Measurements from ENCODE around the gene ING5. TPM values are rescaled to one million over a fixed set of nuclear protein-coding genes. Genes with fewer than 3 reads are reported as not detected.

Gene ING5
- 24.9 TPM for total RNA-seq
- 10 to 100 TPM; 21.0 to 29.4 (median 24.2) TPM for polyA plus RNA-seq (ENCODE audit: insufficient read depth in 1 of 8, insufficient read length in 8 of 8, low replicate concordance in 1 of 8)
- long read RNA-seq, donor 1, partial matches to known transcripts: 0 of 1 reads
- long read RNA-seq, donor 1, other reads (novel, unspliced or antisense): 0 of 1 reads
- long read RNA-seq, donor 2: 0 reads
- long read RNA-seq, donor 3, full-length matches to known transcripts: 7 of 7 reads
- long read RNA-seq, donor 3, partial matches to known transcripts: 0 of 7 reads
- long read RNA-seq, donor 3, other reads (novel, unspliced or antisense): 0 of 7 reads
- long read RNA-seq, donor 4: 0 reads
- long read RNA-seq, donor 5, full-length matches to known transcripts: 11 of 11 reads
- long read RNA-seq, donor 5, partial matches to known transcripts: 0 of 11 reads
- long read RNA-seq, donor 5, other reads (novel, unspliced or antisense): 0 of 11 reads
- long read RNA-seq, donor 6, full-length matches to known transcripts: 6 of 6 reads
- long read RNA-seq, donor 6, partial matches to known transcripts: 0 of 6 reads
- long read RNA-seq, donor 6, other reads (novel, unspliced or antisense): 0 of 6 reads
- long read RNA-seq, donor 7, full-length matches to known transcripts: 2 of 2 reads
- long read RNA-seq, donor 7, partial matches to known transcripts: 0 of 2 reads
- long read RNA-seq, donor 7, other reads (novel, unspliced or antisense): 0 of 2 reads
- long read RNA-seq, donor 8, full-length matches to known transcripts: 2 of 2 reads
- long read RNA-seq, donor 8, partial matches to known transcripts: 0 of 2 reads
- long read RNA-seq, donor 8, other reads (novel, unspliced or antisense): 0 of 2 reads
- long read RNA-seq, donor 9, full-length matches to known transcripts: 6 of 6 reads
- long read RNA-seq, donor 9, partial matches to known transcripts: 0 of 6 reads
- long read RNA-seq, donor 9, other reads (novel, unspliced or antisense): 0 of 6 reads
- long read RNA-seq, donor 10, full-length matches to known transcripts: 11 of 11 reads
- long read RNA-seq, donor 10, partial matches to known transcripts: 0 of 11 reads
- long read RNA-seq, donor 10, other reads (novel, unspliced or antisense): 0 of 11 reads
- long read RNA-seq, donor 11, full-length matches to known transcripts: 2 of 2 reads
- long read RNA-seq, donor 11, partial matches to known transcripts: 0 of 2 reads
- long read RNA-seq, donor 11, other reads (novel, unspliced or antisense): 0 of 2 reads

DNA sequence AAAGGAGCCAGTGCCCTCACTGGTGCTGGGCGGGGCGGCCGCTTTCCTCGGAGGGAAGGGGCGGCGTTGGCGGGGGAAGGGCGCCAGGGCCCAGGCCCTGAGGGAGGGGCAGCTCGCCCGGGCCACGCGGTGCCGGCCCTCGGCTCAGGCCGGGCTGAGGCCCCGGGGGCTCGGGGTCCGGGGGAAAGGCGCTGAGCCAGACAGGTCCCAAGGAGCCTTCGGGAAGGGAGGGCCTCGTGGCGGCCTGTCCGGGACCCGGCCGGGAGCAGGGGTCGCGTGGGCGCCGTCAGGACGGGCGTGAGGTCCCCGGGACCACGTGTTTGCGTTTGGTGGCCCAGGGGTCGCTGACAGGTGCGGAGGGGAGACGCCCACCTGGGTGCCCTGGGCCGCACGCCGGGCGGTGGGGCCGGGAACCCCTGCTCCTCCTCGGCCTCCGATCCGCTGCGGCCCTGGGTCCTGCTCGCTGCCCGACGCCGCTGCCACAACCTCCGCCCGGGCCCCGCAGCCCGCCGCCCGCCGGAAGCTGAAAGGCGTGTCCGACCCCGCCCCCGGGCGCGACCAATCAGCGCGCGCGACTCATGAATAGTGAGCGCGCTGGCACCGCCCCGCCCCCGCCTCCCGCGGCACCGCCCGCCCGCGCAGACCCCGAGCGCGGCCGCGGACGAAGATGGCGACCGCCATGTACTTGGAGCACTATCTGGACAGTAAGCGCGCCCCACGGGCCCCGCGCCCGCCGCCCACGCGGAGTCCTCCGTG lies at the start of gene ING5:
Gene ING5 (plus strand): TSS at position 641 of the 756 bp plus-strand sequence. CDS start 27 bp downstream, at position 668.
- Histone ChIP-seq H3K36me3 (ENCODE audit: control insufficient read depth, insufficient read depth, low read length) (peaks cover 14% of the 10 kb centered on the region), H3K4me1 (ENCODE audit: control insufficient read depth, insufficient read depth, low read length) (peaks cover 12% of the 10 kb centered on the region), H3K4me3 (ENCODE audit: low read length) (peak within 1 kb of the TSS; percentile 66), H3K27me3 (ENCODE audit: control insufficient read depth, insufficient read depth, low read length) (no peaks in the 10 kb centered on the region), H3K9me3 (replicated peaks; ENCODE audit: control insufficient read depth, low read depth, low read length) (peaks cover 6% of the 10 kb centered on the region), H3K27ac (ENCODE audit: low read length) (peak within 1 kb of the TSS; percentile 82)
- peak; percentile 97 for DNase-seq
- WGBS (ENCODE audit: insufficient coverage): under 1% methylated on average over 95 of the region's 96 CpGs

DNA sequence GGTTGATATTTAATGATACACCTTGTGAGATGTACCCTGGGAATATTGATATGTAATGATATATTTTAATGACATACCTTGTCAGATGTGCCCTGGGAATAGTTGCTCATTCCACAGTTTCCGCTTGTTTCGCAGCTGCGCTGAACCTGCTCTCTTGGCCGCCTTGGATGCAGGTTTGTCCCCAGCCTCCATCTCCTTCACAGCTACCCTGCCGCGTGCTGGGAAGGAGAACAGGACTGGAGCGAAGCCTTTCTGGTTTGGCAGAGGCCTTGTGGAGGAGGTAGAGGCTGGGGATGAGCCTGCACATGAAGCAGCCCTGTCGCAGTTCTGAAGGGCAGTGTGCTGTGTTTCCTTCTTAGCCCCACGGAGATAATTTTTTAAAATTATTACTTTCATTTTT lies 49.7 kb upstream of the ING5 start:
- no peaks in the 10 kb centered on the region for H3K27me3 ChIP-seq (ENCODE audit: control insufficient read depth, insufficient read depth, low read length)
- H3K4me3 ChIP-seq (ENCODE audit: low read length): no peak overlapping the region
- H3K4me1 ChIP-seq (ENCODE audit: control insufficient read depth, insufficient read depth, low read length): peaks cover 4% of the 10 kb centered on the region
- no peak overlapping the region for H3K27ac ChIP-seq (ENCODE audit: low read length)
- peaks cover 46% of the 10 kb centered on the region for H3K36me3 ChIP-seq (ENCODE audit: control insufficient read depth, insufficient read depth, low read length)
- no peaks in the 10 kb centered on the region for H3K9me3 ChIP-seq (replicated peaks; ENCODE audit: control insufficient read depth, low read depth, low read length)
- no peak for DNase-seq
- 96% methylated on average over 4 of the region's 9 CpGs for WGBS (ENCODE audit: insufficient coverage)

DNA sequence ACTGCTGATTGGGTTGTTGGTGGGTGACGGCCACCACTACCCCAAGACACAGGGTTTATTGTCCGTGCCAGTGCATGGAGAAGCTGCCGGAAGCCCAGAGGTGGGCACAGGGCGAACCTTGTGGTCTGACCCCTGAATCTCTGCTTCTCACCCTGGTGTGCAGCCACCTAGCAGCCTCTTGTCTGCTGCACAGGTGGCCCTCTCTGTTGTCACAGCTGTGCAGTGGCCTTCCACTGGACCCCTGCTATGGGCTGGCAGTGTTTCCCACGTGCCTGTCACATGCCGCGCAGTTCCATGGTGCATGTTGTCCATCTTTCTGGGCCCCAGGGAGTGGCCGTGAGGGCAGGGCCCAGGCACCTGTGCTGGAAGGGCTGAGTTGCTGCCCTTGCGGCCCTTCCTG lies 49.1 kb upstream of the ING5 start:
- no peaks in the 10 kb centered on the region for H3K9me3 ChIP-seq (replicated peaks; ENCODE audit: control insufficient read depth, low read depth, low read length)
- no peak overlapping the region for H3K27ac ChIP-seq (ENCODE audit: low read length)
- H3K27me3 ChIP-seq (ENCODE audit: control insufficient read depth, insufficient read depth, low read length): no peaks in the 10 kb centered on the region
- H3K36me3 ChIP-seq (ENCODE audit: control insufficient read depth, insufficient read depth, low read length): peaks cover 52% of the 10 kb centered on the region
- peaks cover 4% of the 10 kb centered on the region for H3K4me1 ChIP-seq (ENCODE audit: control insufficient read depth, insufficient read depth, low read length)
- H3K4me3 ChIP-seq (ENCODE audit: low read length): no peak overlapping the region
- no peak for DNase-seq
- WGBS (ENCODE audit: insufficient coverage): 94% methylated on average over 9 of the region's 9 CpGs

DNA sequence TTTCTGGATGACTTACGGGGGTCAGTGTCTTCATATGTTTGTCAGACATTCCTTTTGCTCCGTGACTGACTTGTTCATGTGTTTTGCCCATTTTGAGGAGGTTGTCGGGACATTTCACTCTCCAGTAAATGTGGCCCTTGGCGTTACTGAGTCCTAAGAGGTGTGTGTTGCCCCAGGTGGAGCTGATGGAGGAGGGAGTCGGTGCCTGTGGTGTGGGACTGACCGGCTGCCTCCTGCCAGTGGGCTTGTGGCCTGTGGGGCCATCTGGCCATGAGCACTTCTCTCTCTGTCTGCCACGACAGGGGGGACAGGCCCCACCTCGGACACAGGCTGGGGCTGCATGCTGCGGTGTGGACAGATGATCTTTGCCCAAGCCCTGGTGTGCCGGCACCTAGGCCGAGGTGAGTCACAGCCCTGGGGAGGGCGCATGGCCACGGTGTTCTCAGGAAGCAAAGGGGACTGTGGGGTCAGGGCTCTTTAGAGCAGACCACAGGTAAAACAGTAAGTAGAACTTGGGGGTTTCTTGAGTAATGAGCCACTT lies 48.6 kb upstream of the ING5 start:
- Histone ChIP-seq H3K4me3 (ENCODE audit: low read length) (no peak overlapping the region), H3K27ac (ENCODE audit: low read length) (no peak overlapping the region), H3K36me3 (ENCODE audit: control insufficient read depth, insufficient read depth, low read length) (peaks cover 55% of the 10 kb centered on the region), H3K9me3 (replicated peaks; ENCODE audit: control insufficient read depth, low read depth, low read length) (no peaks in the 10 kb centered on the region), H3K4me1 (ENCODE audit: control insufficient read depth, insufficient read depth, low read length) (peaks cover 4% of the 10 kb centered on the region), H3K27me3 (ENCODE audit: control insufficient read depth, insufficient read depth, low read length) (no peaks in the 10 kb centered on the region)
- DNase-seq: no peak
- 96% methylated on average over 10 of the region's 13 CpGs for WGBS (ENCODE audit: insufficient coverage)

DNA sequence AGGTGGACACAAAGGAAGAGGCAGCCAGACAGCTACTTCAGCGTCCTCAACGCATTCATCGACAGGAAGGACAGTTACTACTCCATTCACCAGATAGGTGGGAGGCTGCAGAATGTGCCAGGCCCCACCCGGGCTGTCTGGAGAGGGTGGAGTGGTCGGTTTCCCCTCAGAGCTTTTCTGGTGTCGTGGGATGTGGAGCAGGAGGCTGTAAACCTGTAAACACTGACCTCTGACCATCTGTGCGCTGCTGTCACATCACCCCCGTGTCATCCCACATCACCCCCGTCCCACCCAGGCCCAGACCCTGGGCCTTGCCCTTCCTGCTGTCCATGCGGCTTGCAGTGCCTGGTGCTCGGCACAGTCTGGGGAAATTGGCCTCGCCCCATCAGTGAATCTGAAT lies 47.3 kb upstream of the ING5 start:
- H3K36me3 ChIP-seq (ENCODE audit: control insufficient read depth, insufficient read depth, low read length): peaks cover 67% of the 10 kb centered on the region
- H3K27me3 ChIP-seq (ENCODE audit: control insufficient read depth, insufficient read depth, low read length): no peaks in the 10 kb centered on the region
- no peak overlapping the region for H3K4me3 ChIP-seq (ENCODE audit: low read length)
- no peak overlapping the region for H3K27ac ChIP-seq (ENCODE audit: low read length)
- no peak for DNase-seq
- H3K4me1 ChIP-seq (ENCODE audit: control insufficient read depth, insufficient read depth, low read length): no peaks in the 10 kb centered on the region
- WGBS (ENCODE audit: insufficient coverage): 91% methylated on average over 6 of the region's 12 CpGs
- H3K9me3 ChIP-seq (replicated peaks; ENCODE audit: control insufficient read depth, low read depth, low read length): no peaks in the 10 kb centered on the region

DNA sequence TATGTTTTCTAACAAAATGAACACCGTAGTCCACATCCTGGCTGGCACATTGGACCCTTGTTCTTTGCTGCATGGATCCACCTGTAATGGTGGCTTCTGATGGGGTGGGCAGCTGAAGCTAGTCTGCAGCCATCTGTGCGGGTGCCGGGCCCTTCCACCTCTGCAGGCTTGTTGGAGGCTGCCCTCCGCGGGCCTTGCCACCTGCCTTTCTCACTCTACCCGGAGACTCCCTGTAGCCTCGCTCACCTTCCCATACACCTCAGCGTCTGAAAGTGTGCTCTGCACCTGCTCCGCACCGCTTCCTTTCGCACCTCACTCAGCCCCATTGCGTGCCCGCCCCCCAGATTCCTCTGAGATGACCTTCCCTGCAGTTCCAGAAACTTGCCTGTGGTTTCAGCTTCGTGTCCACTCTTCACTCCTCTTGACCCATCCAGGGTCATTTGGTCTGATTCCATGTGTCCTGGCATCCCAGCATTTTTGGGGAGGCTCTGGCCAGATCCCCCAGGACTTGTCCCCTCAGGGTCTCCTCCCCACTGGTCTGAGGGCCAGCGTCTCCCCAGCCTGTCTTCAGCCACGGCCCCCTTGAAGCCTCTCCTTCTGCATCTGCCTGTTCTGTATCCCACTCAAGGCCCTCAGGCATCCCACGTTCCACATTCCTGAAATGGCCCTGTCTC lies 46.2 kb upstream of the ING5 start:
- Histone ChIP-seq H3K4me3 (ENCODE audit: low read length) (no peak overlapping the region), H3K27me3 (ENCODE audit: control insufficient read depth, insufficient read depth, low read length) (no peaks in the 10 kb centered on the region), H3K27ac (ENCODE audit: low read length) (no peak overlapping the region), H3K4me1 (ENCODE audit: control insufficient read depth, insufficient read depth, low read length) (no peaks in the 10 kb centered on the region), H3K36me3 (ENCODE audit: control insufficient read depth, insufficient read depth, low read length) (peaks cover 76% of the 10 kb centered on the region), H3K9me3 (replicated peaks; ENCODE audit: control insufficient read depth, low read depth, low read length) (no peaks in the 10 kb centered on the region)
- DNase-seq: no peak
- 92% methylated on average over 16 of the region's 17 CpGs for WGBS (ENCODE audit: insufficient coverage)

DNA sequence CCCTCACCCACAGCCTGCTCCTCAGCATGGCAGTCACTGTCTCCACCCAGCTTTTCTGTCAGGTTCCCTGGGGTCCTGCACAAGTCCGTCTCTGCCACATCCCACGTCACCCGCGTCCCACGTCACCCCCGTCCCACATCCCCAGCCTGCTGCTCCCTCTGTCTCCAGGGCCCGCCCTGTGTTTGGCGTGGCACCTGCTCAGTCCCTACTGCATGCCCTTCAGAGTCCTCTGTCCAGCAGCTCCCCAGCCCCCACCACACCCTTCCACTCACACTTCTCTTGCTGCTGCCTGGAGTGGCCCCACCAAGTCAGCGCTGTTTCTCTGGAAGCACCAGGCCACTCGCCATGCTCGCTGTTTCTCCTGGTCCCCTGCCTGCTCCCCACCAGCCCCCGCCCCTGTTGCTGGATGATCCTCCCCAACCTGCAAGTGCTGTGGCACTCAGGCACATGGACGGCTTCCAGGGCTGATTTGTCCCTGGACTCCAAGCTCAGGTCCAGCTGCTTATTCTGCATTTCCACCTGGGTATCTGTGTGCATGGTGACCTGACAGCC lies 45.6 kb upstream of the ING5 start:
- Histone ChIP-seq H3K27ac (ENCODE audit: low read length) (no peak overlapping the region), H3K27me3 (ENCODE audit: control insufficient read depth, insufficient read depth, low read length) (no peaks in the 10 kb centered on the region), H3K4me3 (ENCODE audit: low read length) (no peak overlapping the region), H3K4me1 (ENCODE audit: control insufficient read depth, insufficient read depth, low read length) (no peaks in the 10 kb centered on the region), H3K9me3 (replicated peaks; ENCODE audit: control insufficient read depth, low read depth, low read length) (no peaks in the 10 kb centered on the region), H3K36me3 (ENCODE audit: control insufficient read depth, insufficient read depth, low read length) (peaks cover 81% of the 10 kb centered on the region)
- 91% methylated on average over 13 of the region's 13 CpGs for WGBS (ENCODE audit: insufficient coverage)
- no peak for DNase-seq

DNA sequence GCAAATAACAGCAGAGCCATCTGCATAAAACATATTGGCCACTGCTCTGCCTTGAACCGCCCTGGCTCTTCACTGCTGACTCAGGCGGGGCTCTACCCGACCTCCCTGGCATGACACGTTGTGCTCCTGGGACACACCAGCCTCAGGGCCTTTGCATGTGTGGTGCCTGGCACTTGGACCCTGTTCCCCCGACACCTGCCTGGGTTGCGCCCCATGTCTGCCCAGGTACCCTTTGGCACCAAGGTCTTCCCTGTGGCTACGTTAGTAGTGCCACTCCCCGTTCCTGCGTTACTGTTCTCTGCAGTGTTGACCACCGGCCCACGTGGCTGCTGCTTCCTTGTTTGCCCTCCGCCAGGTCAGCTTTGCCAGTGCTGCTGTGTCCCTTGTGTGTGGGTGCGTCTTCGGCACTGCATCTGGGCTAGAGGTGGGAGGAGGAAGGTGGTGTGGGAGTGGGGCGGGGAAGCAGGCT lies 44.0 kb upstream of the ING5 start:
- H3K36me3 ChIP-seq (ENCODE audit: control insufficient read depth, insufficient read depth, low read length): peaks cover 80% of the 10 kb centered on the region

More for the DNA sequence above, 44.0 kb upstream of the ING5 start:
- H3K27ac ChIP-seq (ENCODE audit: low read length): no peak overlapping the region
- H3K4me3 ChIP-seq (ENCODE audit: low read length): no peak overlapping the region
- 93% methylated on average over 14 of the region's 15 CpGs for WGBS (ENCODE audit: insufficient coverage)
- DNase-seq: no peak
- no peaks in the 10 kb centered on the region for H3K4me1 ChIP-seq (ENCODE audit: control insufficient read depth, insufficient read depth, low read length)
- no peaks in the 10 kb centered on the region for H3K27me3 ChIP-seq (ENCODE audit: control insufficient read depth, insufficient read depth, low read length)
- no peaks in the 10 kb centered on the region for H3K9me3 ChIP-seq (replicated peaks; ENCODE audit: control insufficient read depth, low read depth, low read length)
